ENCODE measurements around the gene ZCCHC8. TPM values are rescaled to one million over a fixed set of nuclear protein-coding genes. Genes with fewer than 3 reads are reported as not detected.
A peak's percentile ranks its signal among the peaks of the same experiment; 100 is the strongest.

The ZCCHC8 gene
- total RNA-seq, 2 experiments from 2014 or later, result 49.4 to 54.8 TPM

DNA sequence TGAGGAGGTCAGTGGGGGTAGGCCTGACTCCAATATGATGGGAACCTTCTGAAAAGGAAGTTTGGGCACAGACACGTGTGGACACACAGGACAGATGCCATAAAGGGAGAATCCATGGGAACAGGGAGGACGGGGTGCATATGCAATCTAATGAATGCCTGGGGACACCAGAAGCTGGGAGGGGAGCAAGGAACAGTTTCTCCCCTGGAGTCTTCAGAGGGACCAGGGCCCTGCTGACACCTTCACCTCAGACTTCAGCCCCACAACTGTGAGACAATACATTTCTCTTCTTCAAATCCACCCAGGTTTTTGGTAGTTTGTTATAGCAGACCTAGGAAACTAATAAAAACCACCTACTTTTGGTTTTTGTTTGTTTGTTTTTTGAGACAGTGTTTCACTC, 43.1 kb downstream of the ZCCHC8 start:
- intact Hi-C loops (cut with DNase I, micrococcal nuclease), result loop anchor here in 1 of 2 experiments (5.0 kb wide), 1 partner anchor 40 kb away; no protein-coding TSS in a partner anchor
- H3K4me1 ChIP-seq (ENCODE audit: insufficient read depth, low read length), result peaks cover 24% of the 10 kb centered on the region
- Mint-ChIP-seq H3K4me3 (no peak overlapping the region), H3K27ac (peak overlapping the region; percentile 6), H3K9me3 (no peaks in the 10 kb centered on the region), H3K36me3 (ENCODE audit: low read depth) (no peaks in the 10 kb centered on the region), H3K4me1 (ENCODE audit: low read depth) (peaks cover 24% of the 10 kb centered on the region), H3K27me3 (no peaks in the 10 kb centered on the region)
- H3K36me3 ChIP-seq (ENCODE audit: insufficient read depth, low read length), result no peaks in the 10 kb centered on the region
- ChIA-PET CTCF (no interaction called here), POLR2A (no interaction called here)
- H3K9me3 ChIP-seq (ENCODE audit: control insufficient read depth in 1 of 2, insufficient read depth in 1 of 2, low read length in 2 of 2), result no peaks in the 10 kb centered on the region
- DNase-seq, result no peak
- TF ChIP-seq CTCF (IDR thresholded peaks at IDR 0.05), result no peak
- no peaks in the 10 kb centered on the region for H3K27me3 ChIP-seq (ENCODE audit: control insufficient read depth in 1 of 2, insufficient read depth in 2 of 2, low read length in 2 of 2)
- no peak overlapping the region for H3K27ac ChIP-seq (ENCODE audit: low read depth in 1 of 2, low read length in 2 of 2)
- no peak for ATAC-seq (ENCODE audit: poor library complexity)
- no peak overlapping the region for H3K4me3 ChIP-seq (ENCODE audit: low read length)

DNA sequence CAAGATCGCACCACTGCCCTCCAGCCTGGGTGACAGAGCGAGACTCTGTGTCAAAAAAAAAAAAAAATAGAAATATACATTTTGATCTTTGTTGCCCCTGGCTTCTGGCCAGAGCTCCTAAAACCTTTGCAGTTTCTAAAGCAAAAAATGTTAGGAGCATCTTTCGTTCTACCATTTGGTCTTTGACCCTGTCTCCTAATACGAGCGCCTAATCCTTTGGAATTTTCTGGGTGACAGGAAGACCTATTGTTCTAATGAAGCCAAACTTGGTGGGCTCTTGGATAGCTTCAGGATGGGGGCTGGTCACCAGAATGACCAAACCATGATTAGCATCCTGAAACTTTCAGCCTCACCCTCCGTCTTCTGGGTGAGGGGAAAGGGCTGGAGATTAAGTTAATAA, 46.0 kb downstream of the ZCCHC8 start:
- ChIA-PET POLR2A (interaction anchor here (0.6 to 1.0 kb wide), 2 partner anchors 17 to 415 kb away, joined by 3 to 5 read pairs; no protein-coding TSS in a partner anchor), CTCF (interaction anchor here (2.4 kb wide), 1 partner anchor 17 kb away, joined by 6 read pairs; no protein-coding TSS in a partner anchor)
- Mint-ChIP-seq H3K9me3 (no peaks in the 10 kb centered on the region), H3K4me3 (no peak overlapping the region), H3K27ac (peak overlapping the region; percentile 39), H3K36me3 (ENCODE audit: low read depth) (no peaks in the 10 kb centered on the region), H3K27me3 (no peaks in the 10 kb centered on the region), H3K4me1 (ENCODE audit: low read depth) (peaks cover 31% of the 10 kb centered on the region)
- intact Hi-C loops (cut with DNase I, micrococcal nuclease), result loop anchor here (5.0 kb wide), 2 partner anchors 37 to 57 kb away; no protein-coding TSS in a partner anchor
- Histone ChIP-seq H3K9me3 (ENCODE audit: control insufficient read depth in 1 of 2, insufficient read depth in 1 of 2, low read length in 2 of 2) (no peaks in the 10 kb centered on the region), H3K4me1 (ENCODE audit: insufficient read depth, low read length) (peaks cover 29% of the 10 kb centered on the region), H3K27ac (ENCODE audit: low read depth in 1 of 2, low read length in 2 of 2) (no peak overlapping the region), H3K4me3 (ENCODE audit: low read length) (no peak overlapping the region), H3K36me3 (ENCODE audit: insufficient read depth, low read length) (no peaks in the 10 kb centered on the region), H3K27me3 (ENCODE audit: control insufficient read depth in 1 of 2, insufficient read depth in 2 of 2, low read length in 2 of 2) (no peaks in the 10 kb centered on the region)
- no peak for TF ChIP-seq CTCF (IDR thresholded peaks at IDR 0.05)
- no peak for DNase-seq
- ATAC-seq (ENCODE audit: poor library complexity), result no peak

DNA sequence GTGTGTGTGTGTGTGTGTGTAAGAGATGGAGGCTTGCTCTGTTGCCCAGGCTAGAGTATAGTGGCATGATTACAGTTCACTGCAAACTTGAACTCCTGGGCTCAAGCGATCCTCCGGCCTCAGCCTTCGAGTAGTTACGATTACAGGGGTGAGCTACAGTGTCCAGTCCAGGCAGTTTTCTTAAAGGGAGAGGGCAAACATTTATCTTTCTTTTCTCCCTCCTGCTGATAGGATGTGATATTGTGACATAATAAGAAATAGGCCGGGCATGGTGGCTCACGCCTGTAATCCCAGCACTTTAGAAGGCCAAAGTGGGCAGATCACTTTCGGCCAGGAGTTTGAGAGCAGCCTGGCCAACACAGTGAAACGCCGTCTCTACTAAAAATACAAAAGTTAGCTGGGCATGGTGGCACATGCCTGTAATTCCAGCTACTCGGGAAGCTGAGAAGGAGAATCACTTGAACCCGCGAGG, 46.4 kb downstream of the ZCCHC8 start:
- Mint-ChIP-seq H3K4me3 (no peak overlapping the region), H3K9me3 (no peaks in the 10 kb centered on the region), H3K36me3 (ENCODE audit: low read depth) (no peaks in the 10 kb centered on the region), H3K27ac (peak overlapping the region; percentile 91), H3K4me1 (ENCODE audit: low read depth) (peaks cover 31% of the 10 kb centered on the region), H3K27me3 (no peaks in the 10 kb centered on the region)
- intact Hi-C loops (cut with DNase I, micrococcal nuclease), result loop anchor here in 1 of 2 experiments (5.0 kb wide), 1 partner anchor 57 kb away; no protein-coding TSS in a partner anchor
- no peaks in the 10 kb centered on the region for H3K36me3 ChIP-seq (ENCODE audit: insufficient read depth, low read length)
- CTCF ChIA-PET, result interaction anchor here (2.4 kb wide), 1 partner anchor 17 kb away, joined by 6 read pairs; no protein-coding TSS in a partner anchor
- POLR2A ChIA-PET, result interaction anchor here (0.6 to 1.0 kb wide), 2 partner anchors 17 to 416 kb away, joined by 3 to 5 read pairs; no protein-coding TSS in a partner anchor
- no peak for TF ChIP-seq CTCF (IDR thresholded peaks at IDR 0.05)
- no peak overlapping the region for H3K4me3 ChIP-seq (ENCODE audit: low read length)
- peak overlapping the region in 1 of 2 donors; percentile 13 for H3K27ac ChIP-seq (ENCODE audit: low read depth in 1 of 2, low read length in 2 of 2)
- H3K4me1 ChIP-seq (ENCODE audit: insufficient read depth, low read length), result peaks cover 29% of the 10 kb centered on the region
- DNase-seq (no peak), ATAC-seq (ENCODE audit: poor library complexity) (no peak)
- H3K9me3 ChIP-seq (ENCODE audit: control insufficient read depth in 1 of 2, insufficient read depth in 1 of 2, low read length in 2 of 2), result no peaks in the 10 kb centered on the region
- H3K27me3 ChIP-seq (ENCODE audit: control insufficient read depth in 1 of 2, insufficient read depth in 2 of 2, low read length in 2 of 2), result no peaks in the 10 kb centered on the region

Measured in CD4-positive, alpha-beta T cell (primary cell).